GM19397 (cell line): ENCODE data around the gene MACROH2A2.
"Not testable (repeated sequence)": the region's sequence is repeated elsewhere in the genome, so short reads cannot be mapped to it uniquely, and the experiment has no call there.

Experiments used
- ATAC-seq: cut with Tn5 transposase; IDR thresholded peaks from one replicate; pipeline ENCODE4 v1.9.1; 2021; ENCODE audit warnings: mild to moderate bottlenecking, moderate library complexity; ENCODE audit not compliant: unreplicated experiment

MACROH2A2 gene

GRCh38 chr10:70052462-70053217, at the start of gene MACROH2A2:
TSS of gene MACROH2A2 (plus strand) at chr10:70052846. CDS start at chr10:70075659, 22,813 bp downstream.
- no peak for ATAC-seq

GRCh38 chr10:70007116-70007820, 45.4 kb upstream of the MACROH2A2 start:
- ATAC-seq = no peak

GRCh38 chr10:70031215-70031614, 21.4 kb upstream of the MACROH2A2 start:
- no peak for ATAC-seq

GRCh38 chr10:70032667-70033289, 19.9 kb upstream of the MACROH2A2 start:
- ATAC-seq = no peak

GRCh38 chr10:70034232-70034631, 18.4 kb upstream of the MACROH2A2 start:
- ATAC-seq = no peak

- ATAC-seq = no peak
Observed at GRCh38 chr10:70035531-70035930, 17.1 kb upstream of the MACROH2A2 start.

GRCh38 chr10:70038923-70039322, 13.7 kb upstream of the MACROH2A2 start:
- ATAC-seq = no peak

GRCh38 chr10:70041016-70041415, 11.6 kb upstream of the MACROH2A2 start:
- no peak for ATAC-seq

GRCh38 chr10:70041739-70042138, 10.9 kb upstream of the MACROH2A2 start:
- not testable (repeated sequence) for ATAC-seq

GRCh38 chr10:70047066-70047465, 5.6 kb upstream of the MACROH2A2 start:
- not testable (repeated sequence) for ATAC-seq

- ATAC-seq = no peak
Observed at GRCh38 chr10:70048030-70048723, 4.5 kb upstream of the MACROH2A2 start.

GRCh38 chr10:70051848-70052247, 798 bp upstream of the MACROH2A2 start:
- no peak for ATAC-seq

- ATAC-seq = no peak
Observed at GRCh38 chr10:70053218-70053840, 683 bp downstream of the MACROH2A2 start.

- no peak for ATAC-seq
Observed at GRCh38 chr10:70053841-70054288, 1.2 kb downstream of the MACROH2A2 start.

- ATAC-seq = no peak
Observed at GRCh38 chr10:70054902-70055301, 2.3 kb downstream of the MACROH2A2 start.

- no peak for ATAC-seq
Observed at GRCh38 chr10:70055550-70055949, 2.9 kb downstream of the MACROH2A2 start.

- no peak for ATAC-seq
Observed at GRCh38 chr10:70057306-70057705, 4.7 kb downstream of the MACROH2A2 start.

- ATAC-seq = no peak
Observed at GRCh38 chr10:70060389-70060788, 7.7 kb downstream of the MACROH2A2 start.

- no peak for ATAC-seq
Observed at GRCh38 chr10:70063418-70064098, 10.9 kb downstream of the MACROH2A2 start.

GRCh38 chr10:70064486-70064885, 11.8 kb downstream of the MACROH2A2 start:
- no peak for ATAC-seq
